SK-N-SH treated with all-trans-retinoic acid at 6 μM for 48 hours (cell line): Measurements from ENCODE around the gene CNPY4.

Source experiments
- ATAC-seq: fragments of 200-7000 bp; cut with Tn5 transposase; 3 replicates; pipeline ENCODE4 v1.9.1; 2020; ENCODE audit warnings: mild to moderate bottlenecking, moderate library complexity
- ARNTL ChIP-seq: fragments of 450-650 bp; formaldehyde crosslinking; IDR thresholded peaks from 2 replicates; pipeline ENCODE4 v1.5.0; 2020; ENCODE audit warnings: low read depth, mild to moderate bottlenecking, moderate library complexity, borderline replicate concordance
- BACH2 ChIP-seq: fragments of 250-450 bp; sonication (Bioruptor Pico); IDR thresholded peaks from 2 replicates; pipeline ENCODE4 v1.9.0; 2021; ENCODE audit warnings: mild to moderate bottlenecking, borderline replicate concordance
- CREB5 ChIP-seq: fragments of 250-450 bp; sonication (Bioruptor Pico); IDR thresholded peaks from 2 replicates; pipeline ENCODE4 v1.5.1; 2020; ENCODE audit warnings: low read depth, mild to moderate bottlenecking, moderate library complexity
- CSDC2 ChIP-seq: fragments of 250-450 bp; sonication (Bioruptor Pico); IDR thresholded peaks from 2 replicates; pipeline ENCODE4 v1.5.0; 2020; ENCODE audit warnings: mild to moderate bottlenecking, moderate library complexity
- ESRRG ChIP-seq: fragments of 250-450 bp; sonication (Bioruptor Pico); IDR thresholded peaks from 2 replicates; pipeline ENCODE4 v1.6.1; 2021; ENCODE audit warnings: mild to moderate bottlenecking
- GLIS3 ChIP-seq: fragments of 250-450 bp; sonication (Bioruptor Pico); IDR thresholded peaks from 2 replicates; pipeline ENCODE4 v1.5.0; 2020; ENCODE audit warnings: mild to moderate bottlenecking, moderate library complexity
- ISL1 ChIP-seq: fragments of 250-450 bp; sonication (Bioruptor Pico); IDR thresholded peaks from 2 replicates; pipeline ENCODE4 v2.1.2; 2022; ENCODE audit warnings: mild to moderate bottlenecking, moderate library complexity
- OSR1 ChIP-seq: fragments of 250-450 bp; sonication (Bioruptor Pico); IDR thresholded peaks from 2 replicates; pipeline ENCODE4 v1.8.0; 2022; ENCODE audit warnings: moderate library complexity, mild to moderate bottlenecking, inconsistent platforms
- PATZ1 ChIP-seq: fragments of 250-450 bp; sonication (Bioruptor Pico); IDR thresholded peaks from 2 replicates; pipeline ENCODE4 v1.8.0; 2020; ENCODE audit warnings: mild to moderate bottlenecking, moderate library complexity, borderline replicate concordance
- POU6F1 ChIP-seq: fragments of 250-450 bp; sonication (Bioruptor Pico); IDR thresholded peaks from 2 replicates; pipeline ENCODE4 v1.8.0; 2021; ENCODE audit warnings: low read depth, mild to moderate bottlenecking, moderate library complexity, borderline replicate concordance
- PPARA ChIP-seq: fragments of 250-450 bp; sonication (Bioruptor Pico); IDR thresholded peaks from 2 replicates; pipeline ENCODE4 v1.5.0; 2020; ENCODE audit warnings: mild to moderate bottlenecking, borderline replicate concordance
- RARB ChIP-seq: fragments of 250-450 bp; sonication (Bioruptor Pico); IDR thresholded peaks from 2 replicates; pipeline ENCODE4 v1.8.0; 2021; ENCODE audit warnings: mild to moderate bottlenecking, moderate library complexity
- SNAI2 ChIP-seq: fragments of 250-450 bp; sonication (Bioruptor Pico); IDR thresholded peaks from 2 replicates; pipeline ENCODE4 v1.5.0; 2020; ENCODE audit warnings: mild to moderate bottlenecking, moderate library complexity
- TCF4 ChIP-seq: fragments of 250-450 bp; sonication (Bioruptor Pico); IDR thresholded peaks from 2 replicates; pipeline ENCODE4 v1.8.0; 2021; ENCODE audit warnings: mild to moderate bottlenecking, moderate library complexity, borderline replicate concordance
- TOX ChIP-seq: fragments of 250-450 bp; sonication (Bioruptor Pico); IDR thresholded peaks from 2 replicates; pipeline ENCODE4 v1.8.0; 2021; ENCODE audit warnings: mild to moderate bottlenecking, moderate library complexity, borderline replicate concordance
- TSHZ2 ChIP-seq: fragments of 250-450 bp; sonication (Bioruptor Pico); IDR thresholded peaks from 2 replicates; pipeline ENCODE4 v1.5.0; 2020; ENCODE audit warnings: mild to moderate bottlenecking, moderate library complexity
- ZC3H10 ChIP-seq: fragments of 250-450 bp; sonication (Bioruptor Pico); IDR thresholded peaks from 2 replicates; pipeline ENCODE4 v1.5.1; 2021; ENCODE audit warnings: mild to moderate bottlenecking, moderate library complexity
- ZFP3 ChIP-seq: fragments of 250-450 bp; sonication (Bioruptor Pico); IDR thresholded peaks from 2 replicates; pipeline ENCODE4 v1.5.0; 2020; ENCODE audit warnings: mild to moderate bottlenecking, moderate library complexity
- ZFP30 ChIP-seq: fragments of 450-650 bp; formaldehyde crosslinking; IDR thresholded peaks from 2 replicates; pipeline ENCODE4 v1.5.0; 2022; ENCODE audit warnings: mild to moderate bottlenecking, moderate library complexity
- ZNF565 ChIP-seq: fragments of 450-650 bp; formaldehyde crosslinking; conservative IDR thresholded peaks from 2 replicates; pipeline ENCODE4 v1.5.0; 2020; ENCODE audit warnings: low read depth, mild to moderate bottlenecking, moderate library complexity
- ZNF70 ChIP-seq: fragments of 450-650 bp; formaldehyde crosslinking; IDR thresholded peaks from 2 replicates; pipeline ENCODE4 v1.5.0; 2020; ENCODE audit warnings: mild to moderate bottlenecking, moderate library complexity
- ZNF8 ChIP-seq: fragments of 450-650 bp; formaldehyde crosslinking; IDR thresholded peaks from 2 replicates; pipeline ENCODE4 v1.5.0; 2020; ENCODE audit warnings: mild to moderate bottlenecking, moderate library complexity

The CNPY4 gene

GRCh38 chr7:100166970-100167911, 47.8 kb downstream of the CNPY4 start:
- no peak for TF ChIP-seq ZC3H10 (CRISPR knock-in tag)
- TF ChIP-seq PPARA (CRISPR knock-in tag): no peak
- no peak for TF ChIP-seq ZNF565 (CRISPR knock-in tag)
- TF ChIP-seq TOX (CRISPR knock-in tag): no peak
- TF ChIP-seq ZFP3: no peak
- no peak for TF ChIP-seq ESRRG
- TF ChIP-seq TSHZ2 (CRISPR knock-in tag): no peak
- TF ChIP-seq OSR1 (CRISPR knock-in tag): no peak
- no peak for TF ChIP-seq ZNF8
- no peak for TF ChIP-seq POU6F1 (CRISPR knock-in tag)
- no peak for TF ChIP-seq TCF4 (CRISPR knock-in tag)
- no peak for TF ChIP-seq CSDC2 (CRISPR knock-in tag)
- no peak for TF ChIP-seq RARB
- no peak for TF ChIP-seq PATZ1
- no peak for TF ChIP-seq ARNTL (CRISPR knock-in tag)
- no peak for TF ChIP-seq GLIS3
- no peak for TF ChIP-seq ZNF70 (CRISPR knock-in tag)
- ATAC-seq: peak; percentile 12

- peak; percentile 56 for ATAC-seq
- TF ChIP-seq CSDC2 (CRISPR knock-in tag): no peak
- no peak for TF ChIP-seq ZNF565 (CRISPR knock-in tag)
- TF ChIP-seq BACH2 (CRISPR knock-in tag): no peak
- TF ChIP-seq ZC3H10 (CRISPR knock-in tag): no peak
- no peak for TF ChIP-seq ESRRG
- TF ChIP-seq SNAI2 (CRISPR knock-in tag): no peak
- no peak for TF ChIP-seq TSHZ2 (CRISPR knock-in tag)
- TF ChIP-seq ISL1 (CRISPR knock-in tag): no peak
Observed at GRCh38 chr7:100167912-100168323, 48.5 kb downstream of the CNPY4 start.

- TF ChIP-seq TOX (CRISPR knock-in tag) (no peak), ZC3H10 (CRISPR knock-in tag) (no peak), GLIS3 (no peak), ZNF70 (CRISPR knock-in tag) (no peak), ESRRG (no peak), ZFP30 (no peak), ARNTL (CRISPR knock-in tag) (no peak), ZFP3 (no peak), ISL1 (CRISPR knock-in tag) (no peak), RARB (no peak), PPARA (CRISPR knock-in tag) (no peak), CREB5 (no peak), BACH2 (CRISPR knock-in tag) (no peak), TCF4 (CRISPR knock-in tag) (no peak), OSR1 (CRISPR knock-in tag) (no peak)
- ATAC-seq: no peak
Observed at GRCh38 chr7:100169147-100169850, 49.9 kb downstream of the CNPY4 start.
